ENCODE measurements around the gene MAL. TPM values are rescaled to one million over a fixed set of nuclear protein-coding genes. Genes with fewer than 3 reads are reported as not detected.

Gene MAL
- total and polyA plus RNA-seq, 2 of the 13 experiments (the other 11 are each of a cell fraction or from before 2014, with no cell fraction given) = not detected

GRCh38 chr2:95056461-95057459, 31.3 kb downstream of the MAL start (continued):
- TF ChIP-seq ZFP91 (CRISPR knock-in tag; IDR thresholded peaks at IDR 0.05; ENCODE audit: borderline replicate concordance) (0 out of 2 replicates have a peak, but pooled peaks have one; percentile 16), SNRNP70 (IDR thresholded peaks at IDR 0.05; ENCODE audit: low read depth, low read length) (no peak), TBL1XR1 (IDR thresholded peaks at IDR 0.05; ENCODE audit: borderline replicate concordance, low read length, partially characterized antibody) (no peak), NR2F6 (IDR thresholded peaks at IDR 0.05) (no peak), NR2F6 (CRISPR knock-in tag; IDR thresholded peaks at IDR 0.05) (0 out of 2 replicates have a peak, but pooled peaks have one; percentile 46), DMAP1 (CRISPR knock-in tag; IDR thresholded peaks at IDR 0.05) (no peak), ERF (CRISPR knock-in tag; IDR thresholded peaks at IDR 0.05) (no peak), TCF7 (IDR thresholded peaks at IDR 0.05; ENCODE audit: low read depth) (no peak)

DNA sequence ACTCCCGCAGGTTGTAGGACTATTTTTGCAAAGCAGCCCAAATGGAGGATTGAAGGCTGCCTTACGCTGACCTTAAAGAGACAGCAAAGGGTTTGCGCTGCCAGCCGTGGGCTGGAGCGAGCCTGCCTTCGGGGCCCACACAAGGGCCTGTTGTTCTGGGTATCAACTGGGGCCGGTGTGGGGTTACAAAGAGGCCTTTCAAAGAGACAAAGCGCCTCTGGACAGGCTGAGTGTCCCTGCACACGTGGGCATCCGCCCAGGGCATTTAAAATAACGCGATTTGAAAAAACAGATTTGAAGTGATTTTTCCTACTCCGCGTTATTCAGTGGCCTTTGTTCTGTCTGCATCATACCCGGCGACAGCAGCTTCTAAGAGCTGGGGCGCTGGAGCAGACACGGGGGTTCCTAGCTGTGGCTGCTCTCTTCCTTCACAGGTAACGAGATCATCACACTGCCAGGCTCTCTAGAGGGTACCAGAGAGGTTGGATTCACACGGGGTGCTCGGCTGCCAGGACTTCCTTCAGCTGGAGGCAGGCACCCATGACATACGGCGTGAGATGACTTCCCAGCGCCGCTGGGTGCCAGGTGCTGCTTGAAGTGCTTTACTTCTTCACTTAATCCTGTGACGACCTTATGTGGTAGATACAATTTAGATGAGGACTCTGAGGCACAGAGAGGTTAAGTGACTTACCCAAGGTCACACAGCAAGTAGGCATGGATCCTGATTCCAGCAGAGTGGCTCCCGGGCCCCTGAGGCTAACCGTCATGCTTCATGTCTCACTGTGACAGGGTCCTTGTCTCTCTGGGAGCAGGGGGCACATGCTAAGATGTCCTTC, 32.2 kb downstream of the MAL start:
- intact Hi-C loops (cut with micrococcal nuclease; ENCODE audit: unreplicated experiment) = no loop called here
- POLR2A ChIA-PET = no interaction called here
- TF ChIP-seq ZNF24 (IDR thresholded peaks at IDR 0.05) = no peak
- TF ChIP-seq SNAPC2 (CRISPR knock-in tag; IDR thresholded peaks at IDR 0.05) = no peak
- TF ChIP-seq SRSF1 (optimal IDR thresholded peaks at IDR 0.05; ENCODE audit: low read depth, low read length) = no peak
- TF ChIP-seq, protein P1, sequence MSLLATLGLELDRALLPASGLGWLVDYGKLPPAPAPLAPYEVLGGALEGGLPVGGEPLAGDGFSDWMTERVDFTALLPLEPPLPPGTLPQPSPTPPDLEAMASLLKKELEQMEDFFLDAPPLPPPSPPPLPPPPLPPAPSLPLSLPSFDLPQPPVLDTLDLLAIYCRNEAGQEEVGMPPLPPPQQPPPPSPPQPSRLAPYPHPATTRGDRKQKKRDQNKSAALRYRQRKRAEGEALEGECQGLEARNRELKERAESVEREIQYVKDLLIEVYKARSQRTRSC (CRISPR knock-in tag; IDR thresholded peaks at IDR 0.05; ENCODE audit: low read depth) = no peak
- TF ChIP-seq ZNF451 (CRISPR knock-in tag; IDR thresholded peaks at IDR 0.05) = no peak
- TF ChIP-seq, protein P2, sequence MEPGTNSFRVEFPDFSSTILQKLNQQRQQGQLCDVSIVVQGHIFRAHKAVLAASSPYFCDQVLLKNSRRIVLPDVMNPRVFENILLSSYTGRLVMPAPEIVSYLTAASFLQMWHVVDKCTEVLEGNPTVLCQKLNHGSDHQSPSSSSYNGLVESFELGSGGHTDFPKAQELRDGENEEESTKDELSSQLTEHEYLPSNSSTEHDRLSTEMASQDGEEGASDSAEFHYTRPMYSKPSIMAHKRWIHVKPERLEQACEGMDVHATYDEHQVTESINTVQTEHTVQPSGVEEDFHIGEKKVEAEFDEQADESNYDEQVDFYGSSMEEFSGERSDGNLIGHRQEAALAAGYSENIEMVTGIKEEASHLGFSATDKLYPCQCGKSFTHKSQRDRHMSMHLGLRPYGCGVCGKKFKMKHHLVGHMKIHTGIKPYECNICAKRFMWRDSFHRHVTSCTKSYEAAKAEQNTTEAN (CRISPR knock-in tag; conservative IDR thresholded peaks at IDR 0.05) = no peak
- 0 out of 2 replicates have a peak, but pooled peaks have one; percentile 24 for TF ChIP-seq ZC3H4 (CRISPR knock-in tag; IDR thresholded peaks at IDR 0.05; ENCODE audit: borderline replicate concordance)

More for the DNA sequence above, 32.2 kb downstream of the MAL start:
- peak overlapping the region; percentile 30; the same call in 1 of the 2 replicates for H3K9ac ChIP-seq (ENCODE audit: insufficient read depth, low read depth, low read length)
- no peak overlapping the region for H2AFZ ChIP-seq (ENCODE audit: low read length)
- no peaks in the 10 kb centered on the region for H4K20me1 ChIP-seq (ENCODE audit: insufficient read depth, low read length)
- CTCF ChIA-PET (ENCODE audit: low intra/inter-chr PET ratio, low total read pairs) = no interaction called here
- 17% methylated on average over 27 of the region's 28 CpGs for WGBS (ENCODE audit: low lambda C conversion rate)
- peak overlapping the region; percentile 85 for H3K4me2 ChIP-seq (ENCODE audit: low read depth, low read length)
- in situ Hi-C loops (cut with HindIII; ENCODE audit: extremely low pct_ligation_motif_present, low pct_unique_long_range_greater_than_20kb) = no loop called here
- H3K4me1 ChIP-seq (ENCODE audit: insufficient read depth, low read length) = peaks cover 79% of the 10 kb centered on the region
- DNase-seq (ENCODE audit: low spot score) (peak; percentile 80), FAIRE-seq (peak; percentile 26), ATAC-seq (peak; percentile 63)
- no peaks in the 10 kb centered on the region for H3K36me3 ChIP-seq (replicated peaks in 1 of 2; ENCODE audit: control insufficient read depth in 1 of 2, insufficient read depth in 2 of 2, low read length in 2 of 2)
- peaks cover 5 to 41% of the 10 kb centered on the region in 2 experiments for H3K27me3 ChIP-seq (ENCODE audit: control insufficient read depth in 1 of 2, insufficient read depth in 2 of 2, low read length in 2 of 2)
- peak overlapping the region; percentile 18 to 61 (median 42) for H3K4me3 ChIP-seq (replicated peaks in 1 of 3; ENCODE audit: insufficient read depth in 1 of 3, low read depth in 2 of 3, low read length in 3 of 3)
- H3K79me2 ChIP-seq (ENCODE audit: insufficient read depth, low read length) = no peaks in the 10 kb centered on the region
- no peaks in the 10 kb centered on the region for H3K9me3 ChIP-seq (ENCODE audit: low read length)
- no peak overlapping the region for H3K27ac ChIP-seq (ENCODE audit: extremely low read length, insufficient read depth, low read length)
- BruUV-seq (replicated peaks) = TSS peak; percentile 60

Measured in HepG2 (cell line).